RWPE1 (cell line): ENCODE measurements around the gene CDK5.
"Not testable (repeated sequence)": the region's sequence is repeated elsewhere in the genome, so short reads cannot be mapped to it uniquely, and the experiment has no call there.

Experiments
- CTCF ChIA-PET: fragments of 350-600 bp; sonication (Branson Sonifier 250); formaldehyde crosslinking; extraction: SDS; loops from one replicate; lab custom pipeline; 2021; lab: Yijun Ruan, JAX
- POLR2A ChIA-PET: fragments of 400-600 bp; formaldehyde crosslinking; extraction: SDS; loops from one replicate; lab custom pipeline; 2020; ENCODE audit warnings: antibody characterized with exemption; ENCODE audit not compliant: low non-redundant PET; lab: Yijun Ruan, JAX
- DNase-seq: peaks from one replicate; pipeline ENCODE4 v3.0.0; 2012; ENCODE audit warnings: low spot score
- H3K27ac ChIP-seq: fragments of 450-650 bp; 2 replicates; pipeline ENCODE4 v1.5.1; 2017
- CTCF ChIP-seq: fragments of 450-650 bp; conservative IDR thresholded peaks from 2 replicates; pipeline ENCODE4 v1.5.1; 2017; ENCODE audit warnings: low read depth, mild to moderate bottlenecking

Gene CDK5

GRCh38 chr7:151013733-151014497 is 43.8 kb downstream of the CDK5 start:
- ChIA-PET POLR2A (no interaction called here), CTCF (interaction anchor here (0.6 kb wide), 1 partner anchor 54 kb away, joined by 4 read pairs; no protein-coding TSS in a partner anchor)
- H3K27ac ChIP-seq, result no peak overlapping the region
- TF ChIP-seq CTCF, result peak; percentile 29; the same call in 1 of the 2 replicates
- DNase-seq, result no peak

- CTCF ChIA-PET, result no interaction called here
- POLR2A ChIA-PET, result no interaction called here
These were observed 44.4 kb downstream of the CDK5 start for GRCh38 chr7:151013356-151013732.

GRCh38 chr7:151012911-151013347 is 44.8 kb downstream of the CDK5 start:
- no peak overlapping the region for H3K27ac ChIP-seq
- ChIA-PET CTCF (interaction anchor here (0.9 to 1.1 kb wide), 2 partner anchors 9 to 98 kb away, joined by 3 read pairs; no protein-coding TSS in a partner anchor), POLR2A (no interaction called here)
- peak; percentile 31 for DNase-seq
- peak; percentile 77 for TF ChIP-seq CTCF

More at GRCh38 chr7:151013356-151013732, 44.4 kb downstream of the CDK5 start:
- H3K27ac ChIP-seq, result no peak overlapping the region
- TF ChIP-seq CTCF, result no peak
- DNase-seq, result no peak

GRCh38 chr7:151012031-151012692 is 45.5 kb downstream of the CDK5 start:
- ChIA-PET CTCF (interaction anchor here (0.9 to 1.1 kb wide), 2 partner anchors 10 to 99 kb away, joined by 3 read pairs; no protein-coding TSS in a partner anchor), POLR2A (no interaction called here)
- no peak for TF ChIP-seq CTCF
- no peak for DNase-seq
- H3K27ac ChIP-seq, result peak overlapping the region; percentile 7; the same call in 1 of the 2 replicates

- DNase-seq, CTCF ChIA-PET, POLR2A ChIA-PET, H3K27ac ChIP-seq: not testable (repeated sequence)
These were observed 46.1 kb downstream of the CDK5 start for GRCh38 chr7:151011616-151012015.

GRCh38 chr7:151011097-151011409 is 46.6 kb downstream of the CDK5 start:
- no peak overlapping the region for H3K27ac ChIP-seq
- CTCF ChIA-PET, result no interaction called here

More at GRCh38 chr7:151011097-151011409, 46.6 kb downstream of the CDK5 start:
- POLR2A ChIA-PET, result no interaction called here
- TF ChIP-seq CTCF, result no peak
- no peak for DNase-seq
